T-helper 22 cell (primary cell): ENCODE data around the gene CASKIN2.

Experiments
- DNase-seq: peaks from one replicate; pipeline ENCODE4 v3.0.0-alpha.2; 2020; ENCODE audit warnings: low read depth

Gene CASKIN2

DNA sequence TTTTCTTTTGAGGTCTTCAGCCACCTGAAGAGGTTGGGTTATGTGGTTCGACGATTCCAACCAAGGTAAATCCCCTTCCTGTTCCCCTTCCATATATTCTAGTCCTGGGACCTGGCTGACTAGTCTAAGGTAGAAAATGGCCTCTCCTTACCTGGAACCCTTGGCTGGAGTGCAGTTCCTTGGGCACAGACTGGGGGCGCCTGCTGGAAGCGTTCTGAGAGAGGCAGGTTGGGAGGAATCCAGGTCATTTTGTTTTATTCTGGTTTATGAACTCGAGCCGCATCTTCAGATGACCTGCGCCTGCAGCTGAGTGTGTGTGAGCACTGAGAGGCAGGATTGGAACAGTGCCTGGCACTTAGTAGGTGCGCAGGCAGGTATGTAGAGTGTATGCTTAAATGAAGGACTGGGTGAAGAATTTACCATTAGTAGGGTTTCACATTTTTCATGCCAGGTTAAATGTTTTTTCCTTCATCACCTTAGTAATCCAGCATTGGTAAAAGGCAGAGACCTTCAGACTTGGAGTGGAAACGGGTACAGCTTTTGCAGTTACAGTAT lies 3.7 kb upstream of the CASKIN2 start:
- no peak for DNase-seq

DNA sequence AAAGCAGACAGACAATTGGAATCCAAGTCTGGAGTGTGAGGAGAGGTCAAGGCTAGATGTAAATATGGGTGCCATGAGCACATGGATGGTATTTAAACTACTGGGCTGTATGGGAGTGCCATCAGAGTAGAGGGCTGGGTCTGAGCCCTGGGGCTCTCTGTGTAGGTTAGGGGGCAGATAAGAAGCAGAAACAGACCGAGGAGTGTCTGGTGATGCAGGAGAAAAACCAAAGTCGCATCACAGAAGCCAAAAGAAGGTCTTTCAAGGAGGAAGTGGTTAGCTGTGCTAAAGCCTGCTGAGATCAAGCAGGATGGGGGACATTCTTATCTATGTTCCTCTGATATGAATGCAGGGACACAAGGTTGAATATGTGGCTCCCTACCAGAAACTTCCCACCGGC lies 2.9 kb upstream of the CASKIN2 start:
- peak; percentile 47 for DNase-seq

DNA sequence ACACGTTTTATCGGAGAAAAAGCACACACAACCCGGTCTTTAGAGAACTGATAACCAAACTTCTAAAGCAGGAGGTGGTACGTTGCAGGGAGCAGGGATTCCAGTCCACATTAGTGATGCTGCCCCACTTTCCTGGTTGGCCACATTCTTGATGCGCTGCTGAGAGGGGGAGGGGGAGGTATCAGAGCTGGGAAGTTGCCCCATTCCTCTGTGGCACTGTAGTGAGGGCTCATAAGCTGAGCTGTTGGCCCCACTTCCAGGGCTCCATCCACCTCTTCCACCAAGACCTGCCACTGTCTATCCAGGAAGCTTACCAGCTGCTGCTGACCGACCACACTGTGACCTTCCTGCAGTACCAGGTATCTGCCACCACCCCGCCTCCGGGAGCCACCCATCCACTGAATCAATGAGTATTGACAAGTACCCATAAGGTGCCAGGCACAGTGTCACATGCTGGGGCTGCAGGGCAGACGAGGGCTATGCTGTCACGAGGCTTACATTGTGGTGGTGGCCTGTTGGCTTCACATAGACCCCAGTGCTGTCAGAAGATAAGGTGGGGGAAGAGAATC lies 2.0 kb upstream of the CASKIN2 start:
- DNase-seq: no peak

DNA sequence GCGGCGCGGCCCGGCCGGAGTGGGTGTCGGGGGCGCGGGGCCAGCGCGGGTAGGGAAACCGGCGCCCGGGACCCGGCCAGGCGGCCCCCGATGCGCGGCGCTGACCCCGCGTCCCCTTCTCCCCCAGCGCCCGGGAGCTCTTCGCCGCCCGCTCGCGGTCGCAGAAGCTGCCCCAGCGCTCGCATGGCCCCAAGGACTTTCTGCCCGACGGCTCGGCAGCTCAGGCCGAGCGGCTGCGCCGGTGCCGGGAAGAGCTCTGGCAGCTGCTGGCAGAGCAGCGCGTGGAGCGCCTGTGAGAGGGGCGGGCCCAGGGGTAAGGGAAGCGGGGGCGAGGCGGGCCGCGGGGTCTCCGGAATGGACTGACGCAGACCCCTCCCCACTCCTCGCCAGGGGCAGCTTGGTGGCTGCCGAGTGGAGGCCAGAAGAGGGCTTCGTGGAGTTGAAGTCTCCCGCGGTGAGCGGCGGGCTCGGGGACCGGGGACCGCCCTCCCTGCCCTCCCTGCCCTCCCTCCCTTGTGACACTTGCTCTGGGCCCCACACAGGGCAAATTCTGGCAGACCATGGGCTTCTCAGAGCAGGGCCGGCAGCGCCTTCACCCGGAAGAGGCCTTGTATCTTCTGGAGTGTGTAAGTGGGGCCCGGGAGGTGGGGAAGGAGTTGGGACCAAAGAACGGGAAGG lies 1.4 kb upstream of the CASKIN2 start:
- peak; percentile 9 for DNase-seq

DNA sequence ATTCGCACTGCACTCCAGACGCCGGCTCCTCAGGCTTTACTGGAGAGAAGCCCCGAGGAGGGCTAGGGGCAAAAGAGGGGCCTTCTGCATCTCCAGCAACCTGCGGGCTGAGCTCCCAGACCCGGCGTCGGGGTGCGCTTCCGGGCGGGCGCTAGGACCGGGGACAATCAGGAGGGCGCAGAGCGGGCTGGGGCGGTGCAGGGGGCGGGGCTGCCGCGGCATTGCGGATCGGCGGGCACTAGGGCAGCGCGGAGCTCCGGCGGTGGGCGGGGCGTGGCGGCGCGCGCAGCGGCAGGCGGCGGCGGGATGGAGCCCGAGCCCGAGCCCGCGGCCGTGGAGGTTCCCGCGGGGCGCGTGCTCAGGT lies 900 bp upstream of the CASKIN2 start, which contains the start of gene TSEN54:
TSEN54 (plus strand) TSS at position 274 of the 364 bp plus-strand sequence; CDS start at position 307, 33 bp downstream.
- DNase-seq: peak; percentile 90

DNA sequence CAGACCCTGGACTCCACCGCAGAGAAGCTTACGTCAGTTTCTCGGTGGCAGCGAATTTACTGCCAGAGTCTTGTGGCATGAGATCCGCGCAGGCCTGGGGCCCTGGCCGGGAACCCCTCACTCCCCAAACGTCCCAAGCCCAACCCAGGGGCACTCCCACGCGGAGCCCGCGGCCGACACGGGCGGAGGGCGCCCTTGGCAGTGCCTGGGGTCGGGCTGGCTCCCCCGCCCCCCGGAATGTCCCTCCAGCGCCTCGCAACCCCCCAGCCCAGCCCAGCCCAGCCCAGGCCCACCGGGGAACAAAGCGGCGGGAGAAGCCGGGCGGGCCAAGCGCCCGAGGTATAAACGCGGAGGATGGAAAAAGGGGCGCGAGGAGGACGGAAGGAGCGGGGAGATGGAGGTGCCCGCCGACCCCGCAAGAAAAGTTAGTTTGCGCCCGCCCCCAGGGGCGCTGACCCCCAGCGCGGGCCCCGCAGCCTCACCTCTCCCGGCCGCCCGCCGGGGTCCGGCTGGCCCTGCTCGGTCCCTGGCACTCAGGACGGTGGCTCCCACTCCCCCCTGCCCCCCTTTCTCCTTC lies 330 bp downstream of the CASKIN2 start:
- DNase-seq: no peak

DNA sequence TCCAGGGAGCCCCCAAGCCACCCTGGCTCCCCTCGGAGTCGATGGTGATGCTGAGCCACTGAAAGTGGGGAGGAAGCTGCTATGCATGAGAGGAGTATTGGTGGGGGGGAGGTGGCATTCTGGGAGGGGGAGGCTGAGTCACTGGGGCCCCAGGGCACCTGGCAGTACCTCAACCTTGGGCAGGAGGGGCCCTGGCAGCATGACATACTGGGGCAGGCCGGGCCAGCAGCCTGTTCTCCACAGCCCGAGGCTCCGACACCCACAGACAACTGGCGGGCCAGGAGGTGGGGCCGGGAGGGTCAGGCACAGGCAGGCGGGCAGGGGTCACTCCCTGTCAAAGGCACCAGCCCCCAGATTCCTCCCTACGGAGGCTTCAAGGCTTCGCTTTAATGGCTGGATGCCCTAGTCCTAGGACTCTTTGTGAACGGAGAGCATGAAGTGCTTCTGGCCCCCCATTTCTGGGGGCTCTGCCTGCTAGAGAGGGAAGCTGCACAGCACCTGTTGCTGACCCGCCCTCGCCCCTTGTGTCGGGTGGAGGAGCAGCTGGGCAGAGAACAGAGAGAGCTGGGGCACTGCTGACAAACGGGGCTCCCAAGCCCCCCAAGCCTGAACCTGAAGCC lies 928 bp downstream of the CASKIN2 start:
- DNase-seq: no peak

DNA sequence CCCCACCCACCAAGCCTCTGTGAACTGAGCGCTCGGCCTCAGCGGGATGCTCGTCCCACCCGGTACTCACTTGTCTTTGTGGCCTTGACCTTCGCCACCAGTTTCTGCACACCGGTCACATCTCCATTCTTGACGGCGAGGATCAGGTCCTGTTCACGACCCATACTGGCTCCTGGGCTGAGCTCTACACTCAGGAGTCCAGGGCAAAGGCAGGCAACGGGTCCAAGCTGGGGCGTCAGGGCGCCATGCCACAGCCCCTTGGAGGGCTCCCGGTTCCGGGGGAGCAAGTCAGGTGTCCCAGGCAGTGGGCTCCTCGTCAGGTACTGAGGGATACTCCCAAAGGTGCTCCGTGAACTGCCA lies 1.7 kb downstream of the CASKIN2 start:
- DNase-seq: no peak

DNA sequence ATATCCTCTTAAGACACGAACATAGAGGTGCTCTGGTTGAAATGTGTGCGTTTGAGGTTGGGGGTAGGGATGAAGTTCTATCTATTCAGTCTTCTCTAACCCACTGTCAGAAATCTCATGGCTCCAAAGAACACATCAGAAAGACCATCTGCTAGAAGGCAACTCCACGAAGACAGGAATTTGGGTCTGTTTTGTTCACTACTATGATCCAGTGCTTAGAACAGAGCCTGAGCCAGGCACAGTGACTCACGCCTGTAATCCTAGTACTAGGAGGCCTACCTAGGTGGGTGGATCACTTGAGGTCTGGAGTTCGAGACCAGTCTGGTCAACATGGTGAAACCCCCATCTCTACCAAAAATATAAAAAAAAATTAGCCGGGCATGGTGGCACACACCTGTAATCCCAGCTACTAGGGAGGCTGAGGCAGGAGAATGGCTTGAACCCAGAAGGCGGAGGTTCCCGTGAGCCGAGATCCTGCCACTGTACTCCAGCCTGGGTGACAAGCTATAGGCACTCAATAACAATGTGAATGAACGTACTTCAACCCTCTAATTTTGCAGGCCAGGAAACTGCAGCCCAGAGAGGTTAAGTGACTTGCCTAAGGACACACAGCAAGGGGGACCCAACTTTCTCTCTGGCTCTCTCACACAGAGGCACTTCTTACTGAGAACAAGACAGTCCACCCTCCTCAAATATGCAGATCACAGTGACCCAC lies 2.3 kb downstream of the CASKIN2 start:
- DNase-seq: no peak

DNA sequence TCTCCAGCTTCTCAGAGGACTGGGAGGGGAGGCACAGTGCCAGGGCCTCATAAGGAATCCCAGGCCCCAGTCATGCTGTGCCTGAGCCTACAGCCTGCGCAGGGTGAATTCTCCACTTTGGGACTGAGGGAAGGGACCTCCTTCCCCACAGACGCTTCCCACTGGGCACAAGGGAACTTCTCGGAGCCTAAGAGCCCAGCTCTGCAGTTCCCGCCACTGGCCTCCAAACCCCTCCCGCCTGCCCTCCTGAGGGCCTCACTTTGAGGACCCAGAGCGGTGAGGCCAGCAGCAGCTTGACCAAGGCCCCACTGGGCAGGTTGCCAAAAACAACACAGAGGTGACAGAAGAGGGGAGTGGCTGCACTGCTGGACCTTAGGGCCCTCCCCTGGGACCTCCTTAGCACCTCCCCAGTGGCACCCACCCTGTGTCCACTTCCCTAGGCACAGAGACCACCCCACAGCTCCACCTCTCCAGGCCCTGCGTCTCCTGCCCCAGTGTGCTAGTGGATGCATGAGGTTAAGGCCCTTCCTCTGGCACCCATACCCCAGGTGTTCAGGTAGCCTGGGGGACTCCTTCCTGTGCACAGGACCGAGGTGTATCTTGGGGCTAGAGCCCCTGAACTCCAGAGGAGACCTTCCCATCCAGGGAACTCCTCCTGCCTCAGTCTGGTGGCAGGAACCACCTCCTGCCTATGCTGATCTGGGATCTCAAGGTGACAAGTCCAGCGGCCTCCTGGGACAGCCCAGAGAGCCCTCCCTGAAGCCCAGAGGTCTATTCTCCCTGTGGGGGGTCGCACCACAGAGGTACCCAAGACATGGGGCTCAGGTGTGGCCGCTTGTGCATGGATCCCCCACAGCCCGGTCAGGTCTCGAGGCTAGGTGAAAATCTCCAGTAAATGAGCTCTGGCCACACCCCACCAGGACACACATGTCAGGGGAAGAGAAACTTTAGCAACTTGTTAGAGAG lies 3.4 kb downstream of the CASKIN2 start:
- no peak for DNase-seq

DNA sequence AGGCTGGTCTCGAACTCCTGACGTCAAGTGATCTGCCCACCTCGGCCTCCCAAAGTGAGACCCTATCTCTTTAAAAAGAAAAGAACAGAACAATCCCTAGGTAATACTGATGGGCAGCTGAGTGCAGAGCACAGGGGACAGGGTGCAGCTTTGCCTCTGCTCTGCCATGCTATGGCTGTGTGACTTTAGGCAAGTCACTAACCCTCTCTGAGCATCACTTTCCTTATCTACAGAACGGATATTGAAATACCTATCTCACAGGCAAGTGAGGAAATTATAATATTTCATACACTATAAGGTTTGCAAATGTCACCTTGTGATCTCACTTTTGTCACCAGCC lies 4.1 kb downstream of the CASKIN2 start:
- no peak for DNase-seq

DNA sequence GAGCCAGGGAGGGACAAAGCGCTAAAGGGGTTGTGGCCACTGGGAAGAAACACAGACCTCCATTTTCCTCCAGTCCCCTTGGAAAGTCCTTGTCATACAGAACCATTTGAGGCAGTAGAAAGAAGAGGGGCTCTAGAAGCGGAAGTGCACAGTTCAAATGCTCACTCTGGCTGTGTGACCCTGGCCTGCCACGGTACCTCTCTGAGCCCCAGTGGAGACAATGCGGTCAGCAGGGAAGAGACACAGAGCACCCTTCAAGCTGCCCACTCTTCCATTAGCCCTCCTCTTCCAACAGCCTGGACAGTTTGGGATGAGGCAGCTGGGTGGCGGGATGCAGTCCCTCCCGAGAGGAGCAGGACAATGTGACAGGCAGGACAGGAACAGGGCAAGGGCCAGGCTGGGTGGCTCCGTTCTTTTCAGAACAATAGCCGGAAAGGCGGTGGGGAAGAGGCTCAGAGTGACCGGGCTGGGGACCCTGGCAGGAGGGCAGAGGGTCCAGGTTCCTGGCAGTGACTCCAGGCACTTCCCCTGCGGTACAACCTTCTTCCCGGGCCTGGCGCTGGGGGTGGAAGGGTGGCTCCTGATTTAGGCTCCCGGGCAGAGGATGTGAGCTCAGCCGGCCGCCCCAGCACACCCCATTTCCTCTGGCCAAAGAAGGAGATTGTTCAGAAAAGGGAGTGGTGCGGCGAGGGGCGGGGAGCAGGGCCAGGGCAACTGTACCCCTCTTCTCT lies 5.6 kb downstream of the CASKIN2 start:
- no peak for DNase-seq

DNA sequence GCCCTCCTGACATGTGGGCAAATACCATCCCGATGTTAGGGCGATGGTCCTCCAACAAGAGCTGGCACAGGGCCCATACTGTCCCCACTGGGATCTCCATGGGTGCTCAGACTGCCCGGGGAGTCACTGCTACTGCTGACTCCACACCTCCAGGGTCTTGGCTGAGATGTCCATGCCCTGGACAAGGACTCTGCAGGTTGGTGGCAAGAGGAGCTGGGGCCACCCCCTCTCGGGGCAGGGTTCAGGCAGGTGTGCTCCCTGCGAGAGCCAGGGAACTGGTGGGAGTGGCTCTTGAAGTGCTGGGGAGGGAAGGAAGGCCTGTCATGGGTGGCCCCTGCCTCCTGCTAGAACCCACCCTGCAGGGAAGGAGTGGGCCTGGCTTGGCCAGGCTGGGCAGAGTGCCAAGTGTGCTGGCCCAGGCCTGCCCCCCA lies 6.4 kb downstream of the CASKIN2 start:
- DNase-seq: no peak

DNA sequence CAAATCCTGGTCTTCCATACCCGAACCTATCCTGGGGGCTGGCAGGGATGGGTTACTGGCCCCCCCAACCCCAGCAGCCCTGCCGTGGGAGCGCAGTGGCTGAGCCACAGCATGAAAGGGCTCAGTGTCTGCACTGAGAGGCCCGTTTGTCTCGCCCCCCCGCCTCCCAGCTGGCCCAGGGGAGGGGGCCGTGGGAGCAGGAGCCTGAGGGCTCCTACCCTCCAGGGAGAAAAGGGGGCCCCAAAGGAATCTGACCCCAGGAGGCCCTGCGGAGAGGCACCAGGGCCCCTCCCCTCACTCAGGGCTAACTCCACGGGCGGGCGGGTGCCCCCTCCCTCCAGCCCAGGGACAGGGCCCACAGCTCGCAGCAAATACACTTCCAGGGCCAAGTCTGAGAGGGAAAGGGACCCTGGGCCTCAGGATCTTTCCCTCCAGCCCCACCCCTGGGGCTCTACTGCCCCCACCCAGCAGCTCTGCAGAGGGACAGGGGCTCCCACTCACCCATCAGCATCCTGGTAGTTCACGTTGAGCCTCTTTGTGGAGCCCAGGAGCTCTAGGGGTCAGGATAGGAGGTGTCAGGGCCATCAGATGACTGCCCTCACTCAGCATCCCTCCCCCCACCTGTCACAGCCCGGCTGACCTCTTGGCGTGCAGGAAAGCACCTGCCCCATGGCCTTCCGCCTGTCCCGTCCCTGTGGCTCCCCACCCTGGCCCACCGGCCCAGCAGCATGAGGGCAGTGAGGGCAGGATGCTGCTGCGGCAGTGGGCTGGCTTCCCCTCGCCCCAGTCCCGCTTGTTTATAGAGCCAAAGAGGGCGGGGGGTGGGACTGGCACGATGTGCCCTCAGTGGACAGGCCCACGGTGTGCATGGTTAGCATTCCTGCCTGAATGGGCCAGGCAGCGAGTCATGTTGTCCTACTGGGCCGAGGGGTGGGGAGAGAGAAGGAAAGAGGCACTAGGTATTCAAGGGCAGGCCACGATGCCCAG lies 7.3 kb downstream of the CASKIN2 start:
- no peak for DNase-seq

DNA sequence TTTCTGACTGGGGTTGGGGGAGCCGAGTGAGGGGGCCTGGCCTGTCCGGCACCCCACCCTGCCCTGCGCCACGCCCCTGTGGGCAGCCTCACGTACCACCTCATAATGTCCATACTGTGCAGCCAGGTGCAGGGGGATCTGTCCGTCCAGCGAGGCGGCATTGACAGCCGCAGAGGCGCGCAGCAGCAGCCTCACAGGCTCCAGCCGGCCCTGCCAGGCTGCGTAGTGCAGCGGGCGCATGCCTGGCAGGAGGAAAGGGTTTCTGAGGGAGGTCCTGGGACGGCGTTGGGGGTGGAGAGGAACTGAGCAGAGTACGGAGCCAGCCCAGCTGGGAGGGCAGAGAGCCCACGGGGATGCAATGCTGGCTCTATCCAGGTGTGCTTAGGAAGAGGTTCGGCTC lies 8.4 kb downstream of the CASKIN2 start:
- no peak for DNase-seq

DNA sequence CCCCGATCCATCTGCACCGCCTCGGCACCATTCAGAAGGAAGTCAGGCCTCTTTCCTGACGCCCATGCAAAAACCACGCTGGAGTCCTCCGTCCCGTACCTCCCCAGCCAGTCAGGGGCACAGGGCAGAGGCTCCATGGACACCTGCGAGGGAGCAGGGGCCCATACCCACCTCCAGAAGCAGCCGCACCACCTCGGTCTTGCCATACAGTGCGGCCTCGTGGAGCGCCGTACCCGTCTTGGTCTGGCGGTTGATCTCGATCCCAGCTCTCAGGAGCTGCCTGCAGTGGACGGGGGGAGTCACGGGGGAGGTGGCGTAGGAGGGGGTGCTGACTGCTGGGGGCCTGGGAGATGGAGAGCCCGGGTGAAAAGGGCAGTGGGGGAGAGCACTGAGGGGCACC lies 9.2 kb downstream of the CASKIN2 start:
- no peak for DNase-seq

DNA sequence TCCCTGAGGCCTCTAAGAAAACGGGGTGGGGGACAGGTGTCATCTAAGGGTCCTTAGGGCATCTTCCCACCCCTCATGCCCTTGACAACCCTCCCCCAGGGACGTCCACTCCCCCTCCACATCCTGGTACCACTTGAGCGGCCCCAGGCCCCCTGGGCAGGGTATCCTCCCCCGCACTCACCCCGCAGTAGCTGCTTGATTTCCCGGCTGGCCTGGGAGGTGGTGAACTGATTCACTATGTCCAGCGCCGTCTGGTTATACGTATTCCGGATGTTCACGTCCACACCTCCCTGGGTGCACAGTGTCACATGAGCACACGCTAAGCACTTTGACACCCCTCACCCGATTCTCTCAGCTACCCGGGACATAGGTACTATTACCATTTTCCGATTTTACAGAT lies 9.7 kb downstream of the CASKIN2 start:
- no peak for DNase-seq

DNA sequence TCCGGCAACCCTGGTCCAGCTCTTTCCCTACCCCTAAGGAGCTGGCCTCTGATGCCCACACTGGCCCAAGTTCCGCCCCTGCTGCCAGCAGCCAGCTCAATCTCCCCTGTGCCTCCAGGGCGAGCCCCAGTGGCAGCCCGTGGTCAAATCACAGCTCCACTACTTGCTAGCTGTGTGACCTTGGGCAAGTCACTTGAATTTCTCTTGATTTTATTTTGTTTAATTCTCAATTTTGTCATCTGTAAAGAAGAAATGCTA lies 10.3 kb downstream of the CASKIN2 start:
- no peak for DNase-seq

DNA sequence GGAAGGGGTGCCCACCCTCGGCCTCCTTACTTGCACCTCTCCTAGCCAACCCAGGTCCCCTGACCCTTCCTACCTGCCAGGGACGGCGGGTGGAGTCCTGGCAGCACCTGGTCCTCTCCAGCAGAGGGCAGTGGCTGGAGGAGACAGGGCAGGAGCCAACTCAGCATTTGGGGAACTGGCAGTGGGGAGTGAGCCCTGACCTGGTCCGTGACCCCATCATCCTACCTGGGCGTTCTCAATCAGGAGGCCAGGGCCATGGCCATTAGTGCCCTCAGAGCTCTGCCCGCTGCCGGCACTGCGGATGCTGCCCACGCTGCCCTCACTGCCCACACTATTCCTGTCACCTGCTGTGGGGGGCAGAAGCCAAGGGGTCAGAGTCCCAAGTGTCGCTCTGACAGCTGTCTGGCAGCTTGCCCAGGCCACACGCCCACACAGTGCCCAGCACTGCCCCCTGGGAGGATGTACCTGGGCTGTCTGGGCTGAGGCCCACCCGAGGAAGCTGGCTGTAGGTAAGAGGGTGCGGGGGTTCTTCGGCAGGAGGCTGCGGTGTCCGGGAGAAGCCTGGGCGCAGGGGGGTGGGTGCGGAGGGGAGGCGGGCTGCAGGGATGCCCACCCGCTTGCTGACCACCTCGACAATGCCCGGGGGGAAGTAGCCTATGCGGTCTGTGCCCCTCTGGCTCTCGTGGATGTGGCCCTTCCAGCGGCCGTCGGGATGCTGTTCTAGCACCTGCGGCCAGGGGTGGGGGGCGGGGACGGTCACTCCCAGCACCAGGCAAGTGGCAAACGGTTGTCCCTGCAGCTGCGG lies 10.8 kb downstream of the CASKIN2 start:
- no peak for DNase-seq
